HG02884 (cell line): ENCODE data around the gene SHISA5.
"Not testable (repeated sequence)": the region's sequence is repeated elsewhere in the genome, so short reads cannot be mapped to it uniquely, and the experiment has no call there.

ENCODE experiments used
- ATAC-seq: cut with Tn5 transposase; IDR thresholded peaks from one replicate; pipeline ENCODE4 v1.9.1; 2021; ENCODE audit warnings: mild to moderate bottlenecking, moderate library complexity; ENCODE audit not compliant: unreplicated experiment

SHISA5 gene, protein sequence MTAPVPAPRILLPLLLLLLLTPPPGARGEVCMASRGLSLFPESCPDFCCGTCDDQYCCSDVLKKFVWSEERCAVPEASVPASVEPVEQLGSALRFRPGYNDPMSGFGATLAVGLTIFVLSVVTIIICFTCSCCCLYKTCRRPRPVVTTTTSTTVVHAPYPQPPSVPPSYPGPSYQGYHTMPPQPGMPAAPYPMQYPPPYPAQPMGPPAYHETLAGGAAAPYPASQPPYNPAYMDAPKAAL

DNA sequence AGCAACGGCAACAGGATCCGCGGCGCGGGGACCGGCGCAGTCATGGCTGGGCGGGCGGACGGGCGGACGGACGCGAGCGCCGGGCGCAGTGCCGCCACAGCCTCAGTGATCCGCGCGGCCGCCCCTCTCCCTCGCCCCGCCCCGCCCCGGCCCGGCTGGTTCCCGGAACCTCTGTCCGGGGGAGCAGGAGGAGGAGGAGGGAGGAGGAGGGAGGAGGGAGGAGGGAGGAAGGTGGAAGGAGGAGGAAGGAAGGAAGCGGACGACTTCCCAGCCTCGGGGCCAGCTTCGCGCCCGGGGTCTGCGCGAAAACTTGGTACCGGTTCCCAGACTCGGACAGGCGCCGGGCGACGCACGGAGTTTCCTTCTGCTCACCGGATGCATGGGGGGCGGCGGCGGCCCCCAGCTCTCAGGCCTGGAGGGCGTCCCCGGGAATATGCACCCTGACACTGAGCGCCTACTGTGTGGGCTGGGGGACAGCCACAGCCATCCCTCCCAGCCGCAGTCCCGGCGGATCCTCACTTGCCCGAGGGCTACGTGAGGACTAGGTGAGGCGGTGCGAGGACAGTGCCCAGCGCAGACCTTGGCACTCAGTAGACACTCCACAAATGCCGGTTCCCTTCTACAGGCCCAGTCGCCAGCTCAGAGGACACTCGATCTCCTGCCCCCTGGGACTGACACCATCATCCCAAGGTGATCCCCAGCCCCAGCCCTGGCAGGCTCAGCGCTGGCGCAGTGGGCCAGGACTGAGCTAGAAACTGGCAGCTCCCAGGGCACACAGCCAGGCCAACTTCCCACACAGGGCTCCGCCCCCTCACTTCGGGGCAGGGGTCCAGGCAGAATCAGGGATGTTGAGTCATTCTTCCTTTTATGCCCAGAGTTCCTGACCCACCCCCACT lies at the start of gene SHISA5:
SHISA5 (minus strand) TSS at position 124 of the 896 bp plus-strand sequence; CDS start at position 44, 80 bp downstream.
- ATAC-seq, result no peak

DNA sequence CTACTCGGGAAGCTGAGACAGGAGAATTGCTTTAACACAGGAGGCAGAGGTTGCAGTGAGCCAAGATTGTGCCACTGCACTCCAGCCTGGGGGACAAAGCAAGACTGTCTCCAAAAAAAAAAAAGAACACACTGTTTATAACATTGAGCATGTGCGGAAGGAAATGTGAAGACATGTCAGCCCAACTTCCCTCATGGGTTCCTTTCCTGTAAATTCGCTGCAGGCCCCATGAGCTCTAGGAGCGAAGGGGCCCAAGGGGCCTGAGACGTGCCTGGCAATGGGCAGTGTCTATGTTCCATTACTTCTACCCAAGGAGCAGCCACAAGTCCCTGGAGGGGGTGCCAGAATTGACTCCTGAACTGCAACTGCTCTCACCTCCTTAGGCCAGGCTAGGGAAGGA lies 49.4 kb upstream of the SHISA5 start:
- ATAC-seq, result no peak

DNA sequence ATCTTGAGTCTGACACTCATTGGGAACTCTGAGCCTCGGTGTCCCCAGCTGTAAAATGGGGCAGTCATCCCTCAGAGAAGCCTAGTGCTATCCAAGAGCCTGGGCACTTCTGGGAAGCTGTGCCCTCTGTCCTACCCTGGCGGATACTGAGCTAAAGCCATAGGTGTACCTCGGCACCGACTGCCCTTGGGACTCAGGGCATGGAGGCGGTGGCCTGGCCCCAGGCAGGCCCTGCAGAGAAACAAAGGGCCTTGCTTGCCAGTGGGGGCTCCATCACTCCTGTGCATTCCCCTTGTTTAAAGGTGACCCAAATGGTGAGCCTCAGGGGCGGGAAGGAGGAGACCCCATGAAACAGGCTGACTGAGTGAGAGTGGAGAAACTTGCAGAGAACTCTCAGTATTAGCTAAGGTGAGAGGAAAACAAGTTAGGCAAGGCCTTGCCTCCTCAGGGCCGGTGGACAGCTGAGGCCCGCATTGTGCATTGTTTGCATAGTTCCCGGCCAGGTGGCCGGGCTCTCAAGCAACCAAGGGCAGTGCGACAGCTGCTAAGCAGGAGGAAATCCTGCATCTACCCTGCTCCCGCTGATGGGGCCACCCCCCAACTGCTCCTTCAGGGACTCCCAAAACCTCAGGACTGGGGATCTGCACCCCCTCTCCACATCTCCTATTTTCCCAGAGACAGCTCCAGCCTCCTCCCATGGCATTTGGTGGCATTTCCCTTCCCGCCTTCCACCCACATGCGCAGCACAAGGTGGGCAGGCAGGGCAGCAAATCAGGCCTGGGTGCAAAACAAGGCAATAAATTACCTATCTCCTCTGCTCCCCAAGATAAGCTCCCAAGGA lies 48.4 kb upstream of the SHISA5 start:
- no peak for ATAC-seq

DNA sequence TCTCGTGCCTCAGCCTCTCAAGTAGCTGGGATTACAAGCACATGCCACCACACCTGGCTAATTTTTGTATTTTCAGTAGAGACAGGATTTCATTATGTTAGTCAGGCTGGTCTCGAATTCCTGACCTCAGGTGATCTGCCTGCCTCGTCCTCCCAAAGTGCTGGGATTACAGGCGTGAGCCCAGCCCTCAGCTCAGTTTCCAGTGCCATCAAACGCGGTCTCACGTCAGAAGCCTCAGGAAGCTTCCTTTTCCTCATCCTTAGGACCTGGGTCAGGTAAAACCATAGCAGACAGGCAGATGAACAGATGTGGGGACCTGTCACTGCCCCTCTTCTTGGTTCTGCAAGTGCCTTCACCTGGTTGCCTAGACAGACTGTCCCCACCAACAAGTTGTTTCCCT lies 47.7 kb upstream of the SHISA5 start:
- ATAC-seq, result not testable (repeated sequence)

DNA sequence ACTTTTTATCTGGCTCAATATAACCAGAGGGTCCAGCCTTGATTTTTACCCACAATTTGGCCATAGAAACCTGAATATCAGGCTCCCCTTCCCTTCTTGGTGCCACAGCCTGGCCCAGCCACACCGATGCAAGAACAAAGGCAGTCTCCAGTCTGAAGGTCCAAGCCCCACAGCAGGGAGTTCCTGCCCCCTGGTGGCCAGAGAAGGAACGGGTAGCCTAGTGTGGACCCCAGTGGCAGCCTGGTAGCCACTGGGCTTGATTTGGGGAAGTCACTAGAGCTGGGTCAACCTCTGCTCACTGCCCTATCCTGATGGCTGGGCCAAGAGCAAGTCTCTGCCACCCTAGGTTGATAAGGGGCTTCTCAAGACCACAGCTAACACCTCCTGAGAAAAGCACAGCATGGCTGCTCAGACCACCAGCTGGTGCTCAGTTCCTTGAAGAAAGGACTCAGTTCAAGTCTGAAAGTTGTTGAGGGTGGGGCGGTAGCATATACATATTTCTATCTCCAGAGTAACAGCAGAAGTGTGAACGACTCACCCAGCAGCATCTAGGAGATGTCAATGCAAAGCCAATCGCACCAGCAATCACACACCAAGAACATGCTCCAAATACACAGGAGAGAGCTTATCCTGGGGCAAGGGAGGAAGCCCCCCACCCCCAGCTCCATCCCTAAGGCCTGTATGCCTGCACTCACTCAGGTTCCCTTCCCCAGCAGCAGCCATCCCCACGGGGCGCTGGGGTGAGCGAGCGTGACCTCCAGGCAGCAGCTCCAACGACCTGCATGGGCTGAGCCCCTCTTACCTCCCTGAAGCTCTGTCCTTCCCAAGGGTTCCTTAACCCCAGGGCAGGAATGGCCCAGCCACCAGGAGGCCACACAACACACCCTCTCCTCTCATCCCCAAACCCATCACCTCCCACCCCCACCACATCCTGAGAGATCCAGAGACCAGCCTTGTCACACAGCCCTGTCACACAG lies 45.0 kb upstream of the SHISA5 start:
- no peak for ATAC-seq

DNA sequence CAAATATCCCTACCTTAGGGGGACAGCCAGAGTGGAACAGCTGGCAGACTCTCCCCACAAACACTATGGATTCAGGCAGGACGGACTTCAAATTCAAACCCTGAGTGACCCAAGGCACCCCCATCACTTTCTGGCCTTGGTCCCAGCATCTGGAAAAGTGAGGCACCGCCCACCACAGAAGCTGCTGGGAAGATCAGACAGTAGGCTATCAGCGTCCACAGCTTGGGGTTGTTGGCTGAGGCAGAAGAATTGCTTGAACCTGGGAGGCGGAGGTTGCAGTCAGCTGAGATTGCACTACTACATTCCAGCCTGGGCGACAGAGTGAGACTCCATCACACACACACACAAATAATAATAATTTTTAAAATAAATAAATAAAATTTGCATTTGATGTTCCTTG lies 44.2 kb upstream of the SHISA5 start:
- no peak for ATAC-seq

DNA sequence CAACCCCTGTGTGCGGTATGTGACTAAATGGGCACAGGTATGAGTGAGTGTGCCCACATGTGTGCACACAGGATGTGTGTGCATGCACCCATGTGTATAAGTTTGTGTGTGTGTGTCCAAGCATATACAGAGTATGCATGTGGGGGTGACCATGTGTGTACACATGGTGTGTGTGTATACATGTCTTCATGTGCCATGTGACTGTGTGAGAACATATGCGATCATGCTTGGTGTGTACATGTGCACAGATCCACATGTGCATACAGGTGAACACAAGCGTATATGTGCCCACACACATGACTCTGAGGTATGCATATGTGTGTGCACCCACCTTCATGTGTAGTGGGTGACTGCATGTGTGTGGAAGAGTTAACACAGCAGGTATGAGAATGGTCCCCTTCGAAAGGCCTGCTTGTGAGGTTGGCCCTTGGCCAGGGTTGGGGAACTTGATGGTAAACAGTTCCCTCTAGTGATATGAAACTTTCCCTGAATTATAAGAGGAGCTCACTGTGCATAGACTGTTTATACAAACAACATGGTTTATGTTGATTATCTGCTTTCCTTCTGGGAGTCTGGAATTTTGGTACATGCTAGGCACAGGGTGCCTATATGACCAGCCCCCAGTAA lies 42.3 kb upstream of the SHISA5 start:
- no peak for ATAC-seq

DNA sequence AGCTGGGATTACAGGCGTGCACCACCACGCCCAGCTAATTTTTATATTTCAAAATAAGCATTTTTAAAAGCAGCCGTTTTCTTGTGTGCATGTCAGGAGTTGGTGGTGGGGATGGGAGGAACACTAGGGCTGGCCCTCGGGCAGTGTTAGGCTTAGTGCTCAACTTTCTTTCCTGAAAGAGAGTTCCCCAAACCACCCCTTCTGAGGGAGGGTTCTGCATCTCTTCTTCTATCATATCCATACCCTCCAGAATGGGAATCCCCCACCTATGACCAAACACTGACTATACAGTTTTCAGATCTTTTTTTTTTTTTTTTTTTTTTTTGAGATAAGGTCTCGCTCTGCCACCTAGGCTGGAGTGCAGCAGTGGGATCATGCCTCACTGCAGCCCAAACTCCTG lies 40.2 kb upstream of the SHISA5 start:
- ATAC-seq, result no peak

DNA sequence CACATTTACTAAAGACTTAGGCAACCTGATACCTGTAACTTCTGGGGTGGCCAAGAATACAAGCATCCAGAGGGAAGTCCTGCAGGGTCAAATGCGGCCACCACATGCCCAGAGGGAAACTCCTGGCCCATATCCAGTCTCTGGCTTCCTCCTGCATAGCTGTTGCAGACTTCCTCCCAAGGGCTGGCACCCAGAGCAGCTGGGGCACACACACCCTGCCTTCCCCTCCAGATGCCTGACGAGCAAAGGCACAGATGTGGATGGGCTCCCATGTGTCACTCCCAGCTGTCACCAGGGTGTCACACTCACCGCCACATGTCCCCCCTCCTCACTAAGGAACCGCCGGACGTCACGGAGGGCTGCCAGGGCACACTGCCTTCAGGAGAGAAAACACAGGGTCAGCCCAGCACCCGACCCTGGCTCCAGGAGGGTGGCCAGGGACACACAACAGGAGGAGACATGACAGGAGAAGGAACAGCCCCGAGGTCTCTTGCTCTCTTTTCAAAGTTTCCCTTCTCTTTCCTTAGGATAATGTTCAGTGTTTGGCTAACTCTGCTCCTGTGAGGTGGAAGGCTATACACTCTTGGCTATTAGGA lies 39.4 kb upstream of the SHISA5 start:
- ATAC-seq, result no peak

DNA sequence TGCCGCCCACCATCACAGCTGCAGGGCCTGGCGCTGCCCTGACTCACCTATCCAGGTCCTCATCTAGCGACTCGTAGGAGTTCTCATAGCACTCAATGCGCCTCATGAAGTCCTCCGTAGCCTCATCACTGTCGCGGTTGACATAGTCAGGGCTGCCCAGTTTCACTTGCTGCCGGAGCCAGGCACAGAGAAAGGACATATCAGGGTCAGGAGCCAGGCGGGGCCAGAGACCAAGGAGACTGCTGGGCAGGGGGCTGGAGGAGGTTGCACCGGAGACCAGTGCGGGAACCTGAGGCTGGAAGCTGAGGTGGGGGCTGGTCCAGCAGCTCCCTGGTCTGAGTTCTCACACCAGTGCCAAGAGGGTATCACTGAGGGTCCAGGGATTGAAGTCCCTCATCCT lies 34.5 kb upstream of the SHISA5 start:
- ATAC-seq, result no peak

DNA sequence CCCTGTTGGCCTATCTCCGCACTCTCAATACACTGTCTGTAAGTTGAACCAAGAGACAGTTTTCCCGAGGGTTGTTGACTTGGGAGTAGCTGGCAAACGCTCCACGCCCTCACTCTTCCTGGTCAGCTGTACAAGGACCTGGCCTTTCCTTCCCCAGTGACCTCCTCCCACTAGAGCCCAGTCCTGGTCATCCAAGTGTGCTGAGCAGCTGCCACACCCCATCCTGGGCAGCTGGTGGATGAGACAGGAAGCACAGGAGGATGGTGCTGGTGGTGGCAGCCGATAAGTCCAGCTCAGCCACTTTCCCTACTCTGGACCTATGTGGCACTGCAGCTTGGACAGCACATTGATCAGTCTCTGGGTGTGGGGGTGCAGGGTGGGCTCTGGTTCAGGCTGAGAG lies 32.8 kb upstream of the SHISA5 start:
- ATAC-seq, result no peak

DNA sequence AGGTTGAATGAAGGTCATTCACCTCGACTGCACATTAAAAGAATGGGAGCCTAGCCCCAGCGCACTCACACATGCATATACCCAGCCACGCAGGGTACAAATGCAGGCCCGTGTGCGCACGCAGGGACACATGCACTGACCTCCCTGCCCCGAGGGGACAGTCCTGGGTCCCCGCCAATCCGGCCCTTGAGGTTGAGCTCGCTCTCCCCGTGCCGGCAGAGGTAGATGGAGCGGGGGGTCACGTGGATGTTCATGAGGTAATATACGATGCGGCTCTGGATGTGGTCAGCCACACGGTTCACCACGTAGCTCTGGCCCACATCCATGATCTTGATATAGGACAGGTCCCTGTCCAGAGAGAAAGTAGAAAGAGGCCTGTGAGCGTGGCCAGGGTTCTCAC lies 32.1 kb upstream of the SHISA5 start:
- no peak for ATAC-seq

DNA sequence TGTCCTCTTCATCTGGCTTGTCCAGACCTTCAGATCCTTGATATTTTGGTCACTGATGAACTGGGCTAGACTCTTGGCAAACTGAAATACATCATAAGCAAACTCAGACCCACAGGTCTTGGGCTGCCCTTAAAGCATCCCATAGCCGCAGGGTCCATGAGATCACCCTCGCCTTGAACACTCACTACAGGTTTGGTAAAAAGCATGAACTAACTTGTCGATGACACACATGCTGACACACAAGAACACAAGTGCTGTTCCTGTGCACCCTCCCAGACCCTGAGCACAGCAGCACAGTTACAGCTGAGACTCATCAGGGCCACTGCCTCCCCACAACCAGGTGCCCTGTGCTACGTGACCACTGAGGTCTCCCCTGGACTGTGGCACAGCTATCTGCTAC lies 31.6 kb upstream of the SHISA5 start:
- ATAC-seq, result no peak

DNA sequence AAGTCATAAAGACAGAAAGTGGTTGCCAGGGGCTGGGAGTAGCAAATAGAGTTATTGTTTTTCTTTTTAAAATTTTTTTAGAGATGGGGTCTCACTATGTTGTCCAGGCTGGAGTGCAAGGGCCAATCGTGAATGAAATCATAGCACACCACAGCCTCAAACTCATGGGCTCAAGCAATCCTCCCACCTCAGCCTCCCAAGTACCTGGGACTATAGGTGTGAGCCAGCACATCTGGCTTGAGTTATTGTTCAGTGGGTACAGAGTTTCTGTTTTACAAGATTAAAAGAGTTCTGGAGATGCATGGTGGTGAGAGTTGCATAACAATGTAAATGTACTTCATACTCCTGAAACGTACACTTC lies 29.0 kb upstream of the SHISA5 start:
- no peak for ATAC-seq

DNA sequence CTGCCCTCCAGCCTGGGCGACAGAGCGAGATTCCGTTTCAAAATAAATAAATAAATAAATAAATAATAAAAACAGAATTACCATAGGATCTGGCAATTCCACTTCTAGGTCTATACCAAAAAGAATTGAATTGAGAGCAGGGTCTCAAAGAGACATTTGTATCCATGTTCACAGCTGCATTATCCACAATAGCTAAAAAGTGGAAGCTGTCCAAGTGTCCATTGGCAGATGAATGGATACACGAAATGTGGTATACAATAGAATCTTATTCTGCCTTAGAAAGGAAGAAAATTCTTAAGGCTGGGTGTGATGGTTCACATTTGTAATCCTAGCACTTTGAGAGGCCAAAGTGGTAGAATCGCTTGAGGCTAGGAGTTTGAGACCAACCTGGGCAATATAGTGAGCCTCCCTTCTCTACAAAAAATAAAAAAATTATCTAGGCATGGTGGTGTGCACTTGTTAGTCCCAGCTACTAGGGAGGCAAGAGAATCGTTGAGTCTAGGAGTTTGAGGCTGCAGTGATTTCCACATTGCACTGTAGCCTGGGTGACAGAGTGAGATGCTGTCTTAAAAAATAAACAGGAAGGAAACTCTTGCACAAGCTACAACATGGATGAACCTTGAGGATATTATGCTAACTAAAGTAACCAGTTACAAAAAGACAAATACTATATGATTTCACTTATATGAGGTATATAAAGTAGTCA lies 28.4 kb upstream of the SHISA5 start:
- no peak for ATAC-seq

DNA sequence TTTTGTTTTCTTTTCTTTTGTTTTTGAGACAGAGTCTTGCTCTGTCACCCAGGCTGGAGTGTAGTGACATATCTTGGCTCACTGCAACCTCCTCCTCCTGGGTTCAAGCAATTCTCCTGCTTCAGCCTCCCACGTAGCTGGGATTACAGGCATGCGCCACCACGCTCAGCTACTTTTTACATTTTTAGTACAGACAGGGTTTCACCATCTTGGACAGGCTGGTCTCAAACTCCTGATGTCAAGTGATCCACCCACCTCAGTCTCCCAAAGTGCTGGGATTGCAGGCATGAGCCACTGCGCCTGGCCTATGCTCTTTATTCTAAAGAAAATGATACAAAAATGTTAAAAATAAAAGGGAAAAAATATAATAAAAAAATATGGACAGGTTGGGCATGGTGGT lies 26.7 kb upstream of the SHISA5 start:
- not testable (repeated sequence) for ATAC-seq

DNA sequence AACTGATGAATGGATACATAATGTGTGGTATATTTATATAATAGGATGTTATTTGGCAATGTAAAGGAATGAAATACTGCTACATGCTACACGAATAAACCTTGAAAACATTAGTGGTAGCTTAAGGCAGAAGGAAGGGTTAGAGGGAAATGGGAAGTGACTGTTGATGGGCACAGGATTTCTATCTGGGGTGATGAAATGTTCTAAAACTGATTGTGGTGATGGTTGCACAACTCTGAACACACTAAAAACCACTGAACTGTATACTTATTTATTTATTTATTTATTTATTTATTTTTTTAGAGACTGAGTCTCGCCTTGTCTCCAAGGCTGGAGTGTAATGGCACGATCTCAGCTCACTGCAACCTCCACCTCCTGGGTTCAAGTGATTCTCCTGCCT lies 24.8 kb upstream of the SHISA5 start:
- no peak for ATAC-seq

DNA sequence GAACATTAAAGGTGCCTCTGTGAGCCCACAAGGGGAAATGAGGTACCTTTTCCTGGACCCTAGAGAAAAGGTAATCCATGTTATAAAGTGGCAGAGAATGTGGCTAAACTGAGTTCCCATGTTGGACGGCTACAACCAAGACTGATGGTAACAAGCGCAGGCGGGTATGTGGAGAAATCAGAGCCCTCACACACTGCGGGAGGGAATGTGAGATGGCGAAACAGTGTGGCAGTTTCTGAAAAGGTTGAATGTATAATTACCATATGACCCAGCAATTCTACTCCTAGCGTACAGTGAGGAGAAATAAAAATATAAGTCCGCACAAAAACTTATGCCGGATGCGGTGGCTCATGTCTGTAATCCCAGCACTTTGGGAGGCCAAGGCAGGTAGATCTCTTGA lies 24.1 kb upstream of the SHISA5 start:
- ATAC-seq, result no peak

DNA sequence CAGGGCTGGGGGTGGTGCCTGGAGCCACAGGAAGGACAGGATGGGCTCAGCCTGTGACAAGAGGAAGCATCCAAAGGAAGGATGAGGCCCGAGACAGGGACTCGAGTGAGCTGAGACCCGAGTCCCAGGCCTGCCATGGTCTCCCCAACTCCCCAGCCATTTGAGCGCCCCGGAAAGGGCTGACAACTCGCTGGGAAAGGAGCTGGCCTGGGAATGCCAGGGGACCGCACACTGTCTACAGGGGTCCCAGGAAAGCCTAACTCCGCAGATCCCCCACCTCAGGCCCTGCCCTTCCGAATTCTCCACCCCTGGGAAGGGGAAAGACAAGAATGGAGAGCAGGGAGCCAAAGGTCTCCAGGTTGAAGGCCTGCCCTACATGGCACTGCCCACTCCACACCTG lies 21.0 kb upstream of the SHISA5 start:
- no peak for ATAC-seq
